ENCODE data around the gene TSPEAR.

- TF ChIP-seq, protein P1, sequence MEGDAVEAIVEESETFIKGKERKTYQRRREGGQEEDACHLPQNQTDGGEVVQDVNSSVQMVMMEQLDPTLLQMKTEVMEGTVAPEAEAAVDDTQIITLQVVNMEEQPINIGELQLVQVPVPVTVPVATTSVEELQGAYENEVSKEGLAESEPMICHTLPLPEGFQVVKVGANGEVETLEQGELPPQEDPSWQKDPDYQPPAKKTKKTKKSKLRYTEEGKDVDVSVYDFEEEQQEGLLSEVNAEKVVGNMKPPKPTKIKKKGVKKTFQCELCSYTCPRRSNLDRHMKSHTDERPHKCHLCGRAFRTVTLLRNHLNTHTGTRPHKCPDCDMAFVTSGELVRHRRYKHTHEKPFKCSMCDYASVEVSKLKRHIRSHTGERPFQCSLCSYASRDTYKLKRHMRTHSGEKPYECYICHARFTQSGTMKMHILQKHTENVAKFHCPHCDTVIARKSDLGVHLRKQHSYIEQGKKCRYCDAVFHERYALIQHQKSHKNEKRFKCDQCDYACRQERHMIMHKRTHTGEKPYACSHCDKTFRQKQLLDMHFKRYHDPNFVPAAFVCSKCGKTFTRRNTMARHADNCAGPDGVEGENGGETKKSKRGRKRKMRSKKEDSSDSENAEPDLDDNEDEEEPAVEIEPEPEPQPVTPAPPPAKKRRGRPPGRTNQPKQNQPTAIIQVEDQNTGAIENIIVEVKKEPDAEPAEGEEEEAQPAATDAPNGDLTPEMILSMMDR (IDR thresholded peaks at IDR 0.05), result no peak
- no peak for TF ChIP-seq POLR2A (IDR thresholded peaks at IDR 0.05)
These were observed 159.9 kb downstream of the TSPEAR start, which contains the start of gene KRTAP10-2 for GRCh38 chr21:44551340-44551961.
